Activated naive CD8-positive, alpha-beta T cell treated with anti-CD3 and anti-CD28 coated beads, Interleukin-2, amount 50 U/mL, for 24 hours (primary cell): ENCODE measurements around the gene L3MBTL2.

Experiments
- ATAC-seq: fragments of 150-1000 bp; cut with Tn5 transposase; one replicate; pipeline ENCODE4 v1.10.0; 2021
- DNase-seq: peaks from one replicate; pipeline ENCODE4 v3.0.0; 2021
- H3K27ac Mint-ChIP-seq: one replicate; pipeline ENCODE4 v1.8.0; 2021; ENCODE audit warnings: mild to moderate bottlenecking, mixed read lengths
- H3K27me3 Mint-ChIP-seq: one replicate; pipeline ENCODE4 v1.8.0; 2021; ENCODE audit warnings: mixed read lengths
- H3K36me3 Mint-ChIP-seq: one replicate; pipeline ENCODE4 v1.8.0; 2021; ENCODE audit warnings: low read depth, mixed read lengths
- H3K4me1 Mint-ChIP-seq: one replicate; pipeline ENCODE4 v1.8.0; 2021; ENCODE audit warnings: mixed read lengths
- H3K4me3 Mint-ChIP-seq: one replicate; pipeline ENCODE4 v1.8.0; 2021; ENCODE audit warnings: mild to moderate bottlenecking, moderate library complexity, mixed read lengths
- H3K9me3 Mint-ChIP-seq: one replicate; pipeline ENCODE4 v1.8.0; 2021; ENCODE audit warnings: mixed read lengths

L3MBTL2 gene

DNA sequence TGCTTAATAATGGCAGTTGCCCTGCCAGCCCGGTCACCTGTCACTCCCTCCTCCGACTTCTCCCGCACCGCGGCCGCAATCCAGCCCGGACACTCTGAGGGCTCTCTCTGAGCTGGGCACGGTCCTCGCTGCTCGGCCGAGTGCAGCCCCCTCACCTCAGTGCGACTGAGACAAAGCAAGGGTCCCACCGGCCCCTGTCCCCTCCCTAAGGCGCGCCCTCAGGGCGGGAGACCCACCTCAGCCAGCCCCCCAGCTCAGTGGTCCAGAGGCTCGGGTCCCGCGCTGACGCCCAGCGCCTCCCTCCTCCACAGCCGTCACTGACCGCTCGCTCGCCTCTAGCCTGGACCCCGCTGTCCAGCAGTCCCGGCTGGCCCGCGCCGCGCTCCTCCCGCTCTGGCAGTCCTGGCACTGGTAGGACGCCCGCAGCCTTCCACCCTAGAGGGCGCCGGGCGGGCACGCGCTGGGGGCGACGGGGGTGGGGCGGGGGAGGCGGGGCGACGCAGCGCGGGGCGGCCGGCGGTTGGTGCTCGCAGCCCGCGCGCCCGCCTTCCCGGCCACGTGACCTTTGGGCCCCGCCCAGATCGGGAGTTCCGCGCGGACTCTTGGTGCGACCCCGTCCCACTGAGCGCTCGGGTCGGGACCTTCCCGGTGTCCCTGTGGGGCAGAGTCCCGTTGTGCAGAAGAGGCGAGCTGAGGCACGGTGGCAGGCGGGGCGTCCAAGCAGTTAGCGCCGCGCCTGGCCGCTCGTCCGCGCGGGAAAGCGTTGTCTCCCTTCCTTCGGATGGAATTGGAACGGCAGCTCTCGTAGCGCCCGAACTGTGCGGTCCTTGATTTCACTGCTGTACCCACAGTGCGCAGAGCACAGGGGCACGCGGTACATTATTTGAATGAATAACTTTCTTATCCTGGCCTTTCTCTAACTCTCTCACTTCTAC is 7.8 kb upstream of the L3MBTL2 start:
- ATAC-seq (peak; percentile 90), DNase-seq (peak; percentile 90)
- Mint-ChIP-seq H3K4me1 (peaks cover 12% of the 10 kb centered on the region), H3K36me3 (no peaks in the 10 kb centered on the region), H3K9me3 (no peaks in the 10 kb centered on the region), H3K27me3 (peaks cover 12% of the 10 kb centered on the region), H3K27ac (no peak overlapping the region), H3K4me3 (peak overlapping the region; percentile 84)

DNA sequence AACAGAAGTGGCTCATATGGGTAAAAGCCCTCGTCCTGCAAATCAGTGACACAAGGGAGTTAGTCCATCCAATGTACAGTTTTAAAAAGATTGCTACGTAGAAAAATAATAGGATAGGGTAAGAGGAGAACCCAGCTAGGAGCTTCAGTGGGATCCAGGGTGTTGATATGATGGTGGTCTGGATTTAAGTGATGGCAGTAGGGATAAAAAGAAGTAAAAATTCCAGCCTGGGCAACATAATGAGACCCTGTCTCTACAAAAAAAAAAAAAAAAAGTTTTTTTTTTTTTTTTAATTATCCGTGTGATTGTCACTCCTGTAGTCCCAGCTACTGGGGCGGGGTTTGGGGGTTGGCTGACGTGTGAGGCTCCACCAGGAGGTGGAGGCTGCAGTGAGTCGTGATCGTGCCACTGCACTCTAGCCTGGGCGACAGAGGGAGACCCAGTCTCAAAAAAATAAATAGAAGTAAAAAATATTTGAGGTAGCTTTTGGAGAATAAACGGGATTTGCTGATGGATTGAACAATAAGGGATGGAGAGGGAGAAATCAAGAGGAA is 7.0 kb upstream of the L3MBTL2 start:
- no peak overlapping the region for H3K27ac Mint-ChIP-seq
- H3K4me1 Mint-ChIP-seq, result peaks cover 12% of the 10 kb centered on the region
- peak overlapping the region; percentile 84 for H3K4me3 Mint-ChIP-seq
- peak; percentile 61 for ATAC-seq
- DNase-seq, result peak; percentile 62
- peaks cover 12% of the 10 kb centered on the region for H3K27me3 Mint-ChIP-seq
- H3K36me3 Mint-ChIP-seq, result no peaks in the 10 kb centered on the region
- no peaks in the 10 kb centered on the region for H3K9me3 Mint-ChIP-seq

- Mint-ChIP-seq H3K27ac (no peak overlapping the region), H3K4me1 (peaks cover 29% of the 10 kb centered on the region), H3K4me3 (no peak overlapping the region), H3K27me3 (peaks cover 15% of the 10 kb centered on the region), H3K9me3 (no peaks in the 10 kb centered on the region), H3K36me3 (peaks cover 8% of the 10 kb centered on the region)
- DNase-seq, result no peak
- ATAC-seq, result no peak
These were observed 4.0 kb upstream of the L3MBTL2 start for GRCh38 chr22:41201141-41201540.

DNA sequence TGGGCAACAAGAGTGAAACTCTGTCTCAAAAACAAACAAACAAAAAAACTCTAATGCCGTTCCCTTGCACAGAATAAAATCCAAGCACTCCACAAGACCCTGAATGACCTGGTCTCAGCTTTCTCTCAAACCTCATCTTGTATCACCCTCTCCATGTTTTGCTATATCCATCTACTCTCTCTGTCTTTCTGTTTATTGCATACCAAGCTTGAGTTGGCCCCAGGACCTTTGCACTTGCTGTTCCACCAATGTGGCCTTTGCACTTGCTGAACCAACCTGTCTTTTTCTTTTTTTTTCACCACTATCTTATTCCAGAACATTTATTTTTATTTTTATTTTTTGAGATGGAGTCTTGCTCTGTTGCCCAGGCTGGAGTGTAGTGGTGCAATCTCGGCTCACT is 2.0 kb upstream of the L3MBTL2 start:
- Mint-ChIP-seq H3K36me3 (peaks cover 13% of the 10 kb centered on the region), H3K4me1 (peaks cover 35% of the 10 kb centered on the region), H3K27me3 (peaks cover 15% of the 10 kb centered on the region), H3K4me3 (peak overlapping the region; percentile 9), H3K27ac (no peak overlapping the region), H3K9me3 (no peaks in the 10 kb centered on the region)
- DNase-seq (no peak), ATAC-seq (no peak)

DNA sequence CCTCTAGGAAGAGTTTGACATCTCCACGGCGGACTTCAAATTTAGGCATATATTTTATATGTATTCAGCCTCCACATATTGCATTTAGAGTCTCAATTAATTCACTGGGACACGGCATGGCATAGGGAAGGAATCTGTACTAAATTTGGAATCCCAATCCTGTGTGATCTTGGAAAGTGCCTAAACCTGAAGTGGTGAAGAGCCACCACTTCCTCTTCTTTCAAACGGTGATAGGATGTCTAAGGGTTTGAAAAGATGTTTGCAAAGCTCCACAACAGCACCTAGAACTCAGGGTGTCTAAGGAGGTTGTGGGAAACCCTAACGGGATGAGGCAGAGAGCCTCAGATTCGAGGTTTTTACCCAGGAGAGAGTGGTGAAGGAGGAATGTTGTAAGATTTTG is 1.0 kb upstream of the L3MBTL2 start:
- H3K27me3 Mint-ChIP-seq, result peaks cover 11% of the 10 kb centered on the region
- peaks cover 15% of the 10 kb centered on the region for H3K36me3 Mint-ChIP-seq
- H3K4me3 Mint-ChIP-seq, result peak overlapping the region; percentile 40
- ATAC-seq (no peak), DNase-seq (no peak)
- H3K27ac Mint-ChIP-seq, result no peak overlapping the region
- no peaks in the 10 kb centered on the region for H3K9me3 Mint-ChIP-seq
- H3K4me1 Mint-ChIP-seq, result peaks cover 30% of the 10 kb centered on the region

GRCh38 chr22:41206719-41207118 is 1.6 kb downstream of the L3MBTL2 start:
- Mint-ChIP-seq H3K36me3 (peaks cover 25% of the 10 kb centered on the region), H3K4me1 (peaks cover 30% of the 10 kb centered on the region), H3K4me3 (peak overlapping the region; percentile 58), H3K27me3 (peaks cover 4% of the 10 kb centered on the region), H3K27ac (peak overlapping the region; percentile 35), H3K9me3 (no peaks in the 10 kb centered on the region)
- DNase-seq, result no peak
- ATAC-seq, result no peak

- no peak overlapping the region for H3K27ac Mint-ChIP-seq
- no peak overlapping the region for H3K4me3 Mint-ChIP-seq
- peaks cover 19% of the 10 kb centered on the region for H3K4me1 Mint-ChIP-seq
- H3K36me3 Mint-ChIP-seq, result peaks cover 39% of the 10 kb centered on the region
- ATAC-seq (no peak), DNase-seq (no peak)
- no peaks in the 10 kb centered on the region for H3K9me3 Mint-ChIP-seq
- H3K27me3 Mint-ChIP-seq, result no peaks in the 10 kb centered on the region
These were observed 10.3 kb downstream of the L3MBTL2 start for GRCh38 chr22:41215409-41215808.

GRCh38 chr22:41215926-41216325 is 10.8 kb downstream of the L3MBTL2 start:
- ATAC-seq (no peak), DNase-seq (no peak)
- Mint-ChIP-seq H3K27me3 (no peaks in the 10 kb centered on the region), H3K36me3 (peaks cover 38% of the 10 kb centered on the region), H3K27ac (no peak overlapping the region), H3K4me1 (peaks cover 19% of the 10 kb centered on the region), H3K4me3 (no peak overlapping the region), H3K9me3 (no peaks in the 10 kb centered on the region)

DNA sequence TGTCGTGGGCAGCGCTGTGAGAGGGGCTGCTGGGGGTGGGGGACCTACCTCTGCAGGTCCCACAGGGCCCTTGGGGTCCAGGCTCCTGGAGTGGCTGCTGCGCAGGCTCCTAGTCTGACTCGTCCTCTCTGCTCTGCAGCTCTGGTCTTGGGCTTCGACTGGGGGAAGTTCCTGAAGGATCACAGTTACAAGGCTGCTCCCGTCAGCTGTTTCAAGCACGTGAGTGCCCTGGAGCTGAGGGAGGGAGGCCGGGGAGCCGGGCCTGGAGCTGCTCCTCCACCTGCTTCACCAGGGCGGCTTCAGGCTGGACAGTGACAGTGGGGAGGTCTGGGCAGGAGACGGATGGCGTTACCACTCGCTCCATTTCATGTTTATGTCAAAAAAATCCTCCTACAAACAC is 11.9 kb downstream of the L3MBTL2 start:
- Mint-ChIP-seq H3K27ac (no peak overlapping the region), H3K4me3 (no peak overlapping the region), H3K36me3 (peaks cover 39% of the 10 kb centered on the region), H3K4me1 (peaks cover 19% of the 10 kb centered on the region), H3K9me3 (no peaks in the 10 kb centered on the region), H3K27me3 (no peaks in the 10 kb centered on the region)
- DNase-seq (no peak), ATAC-seq (no peak)

GRCh38 chr22:41217553-41218157 is 12.5 kb downstream of the L3MBTL2 start:
- Mint-ChIP-seq H3K4me1 (peaks cover 19% of the 10 kb centered on the region), H3K9me3 (no peaks in the 10 kb centered on the region), H3K27me3 (no peaks in the 10 kb centered on the region), H3K4me3 (peak overlapping the region; percentile 28), H3K27ac (peak overlapping the region; percentile 74), H3K36me3 (peaks cover 40% of the 10 kb centered on the region)
- peak; percentile 89 for ATAC-seq
- DNase-seq, result peak; percentile 34

- ATAC-seq, result no peak
- Mint-ChIP-seq H3K4me3 (no peak overlapping the region), H3K36me3 (peaks cover 40% of the 10 kb centered on the region)
These were observed 17.9 kb downstream of the L3MBTL2 start for GRCh38 chr22:41222846-41223507.

DNA sequence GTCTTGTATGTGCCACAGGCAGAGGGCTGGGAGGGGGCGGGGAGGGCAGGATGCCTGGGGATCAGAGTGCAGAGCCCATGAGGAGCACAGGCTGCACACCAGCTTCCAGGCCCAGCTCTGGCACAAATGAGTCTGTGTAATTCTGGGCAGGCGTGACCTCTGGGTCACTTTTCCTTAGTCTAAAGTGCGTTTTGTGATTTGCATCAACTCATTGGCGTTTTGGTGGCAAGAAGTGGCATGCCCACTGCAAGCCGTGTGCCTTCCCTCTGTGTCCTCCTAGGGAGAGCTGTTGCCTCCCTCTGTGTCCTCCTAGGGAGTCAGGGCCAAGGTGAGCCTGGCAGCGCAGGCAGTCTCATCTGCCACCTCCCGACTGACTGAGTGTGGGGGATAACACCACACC is 18.4 kb downstream of the L3MBTL2 start:
- Mint-ChIP-seq H3K4me1 (no peaks in the 10 kb centered on the region), H3K27me3 (no peaks in the 10 kb centered on the region), H3K36me3 (peaks cover 42% of the 10 kb centered on the region), H3K27ac (no peak overlapping the region), H3K9me3 (no peaks in the 10 kb centered on the region), H3K4me3 (no peak overlapping the region)
- DNase-seq (no peak), ATAC-seq (no peak)

More at GRCh38 chr22:41222846-41223507, 17.9 kb downstream of the L3MBTL2 start:
- peak overlapping the region; percentile 62 for H3K27ac Mint-ChIP-seq
- H3K27me3 Mint-ChIP-seq, result no peaks in the 10 kb centered on the region
- no peaks in the 10 kb centered on the region for H3K9me3 Mint-ChIP-seq
- H3K4me1 Mint-ChIP-seq, result peaks cover under 1% of the 10 kb centered on the region
- no peak for DNase-seq

DNA sequence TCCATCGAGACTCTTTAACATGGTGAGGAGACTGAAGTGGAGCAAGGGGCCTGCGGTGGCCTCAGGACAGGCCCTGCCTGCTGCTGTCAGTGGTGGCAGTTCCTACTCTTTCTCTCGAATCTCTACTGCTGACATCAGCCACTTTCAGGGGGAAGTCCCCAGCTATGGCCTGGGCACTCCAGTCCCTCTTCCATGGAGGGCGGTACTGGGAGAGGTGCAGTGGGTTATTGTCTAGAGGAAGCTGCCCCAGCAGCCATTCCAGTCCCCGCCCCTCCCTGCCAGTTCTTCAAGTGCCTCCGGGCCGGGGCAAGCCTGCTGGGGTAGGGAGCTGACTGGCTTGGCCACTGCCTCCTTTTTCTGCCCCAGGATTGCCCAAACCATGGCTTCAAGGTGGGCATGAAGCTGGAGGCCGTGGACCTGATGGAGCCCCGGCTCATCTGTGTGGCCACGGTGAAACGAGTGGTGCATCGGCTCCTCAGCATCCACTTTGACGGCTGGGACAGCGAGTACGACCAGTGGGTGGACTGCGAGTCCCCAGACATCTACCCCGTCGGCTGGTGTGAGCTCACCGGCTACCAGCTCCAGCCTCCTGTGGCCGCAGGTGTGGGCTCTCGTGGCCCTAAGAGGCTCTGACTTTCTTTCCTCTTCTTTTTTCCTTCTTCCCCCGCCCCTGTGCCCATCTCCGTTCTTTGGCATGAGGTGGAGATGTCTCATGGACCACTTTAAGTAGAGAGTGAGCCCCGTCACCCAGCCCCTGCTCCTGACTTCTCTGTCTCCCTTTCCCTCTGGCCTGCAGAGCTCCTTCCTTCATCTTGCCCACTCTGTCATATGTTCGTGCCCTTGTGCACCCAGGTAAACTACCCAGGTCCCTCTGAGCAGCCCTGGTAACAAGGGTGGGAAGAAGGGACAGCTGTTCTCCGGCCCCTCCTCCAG is 21.9 kb downstream of the L3MBTL2 start:
- Mint-ChIP-seq H3K9me3 (no peaks in the 10 kb centered on the region), H3K4me3 (no peak overlapping the region), H3K27me3 (no peaks in the 10 kb centered on the region), H3K4me1 (no peaks in the 10 kb centered on the region), H3K27ac (no peak overlapping the region), H3K36me3 (peaks cover 30% of the 10 kb centered on the region)
- no peak for ATAC-seq
- no peak for DNase-seq

GRCh38 chr22:41229215-41229614 is 24.1 kb downstream of the L3MBTL2 start:
- Mint-ChIP-seq H3K27me3 (no peaks in the 10 kb centered on the region), H3K27ac (no peak overlapping the region), H3K36me3 (peaks cover 20% of the 10 kb centered on the region), H3K4me3 (no peak overlapping the region), H3K4me1 (no peaks in the 10 kb centered on the region), H3K9me3 (no peaks in the 10 kb centered on the region)
- ATAC-seq (no peak), DNase-seq (no peak)
